CD4-positive, alpha-beta T cell treated with Interferon alpha-2 for 1 hour (primary cell): ENCODE data around the gene EN2.
A peak's percentile ranks its signal among the peaks of the same experiment; 100 is the strongest.

Source experiments
- DNase-seq, 2 donors: peaks; one replicate each; pipeline ENCODE4 v3.0.0-alpha.2; 2020 to 2022

The EN2 gene

GRCh38 chr7:155458111-155458877 lies at the start of gene EN2:
Gene EN2, plus strand, starts transcription at chr7:155458129. Its CDS starts 249 bp downstream, at chr7:155458378.
- no peak for DNase-seq

GRCh38 chr7:155408651-155409586 lies 49.0 kb upstream of the EN2 start:
- DNase-seq, result no peak

- DNase-seq, result no peak
Observed at GRCh38 chr7:155409980-155410379, 47.9 kb upstream of the EN2 start.

- DNase-seq, result no peak
Observed at GRCh38 chr7:155410431-155410830, 47.5 kb upstream of the EN2 start.

GRCh38 chr7:155411718-155412415 lies 46.1 kb upstream of the EN2 start:
- no peak for DNase-seq

GRCh38 chr7:155412416-155413253 lies 45.3 kb upstream of the EN2 start:
- peak; percentile 11 to 17 for DNase-seq

GRCh38 chr7:155414547-155415492 lies 43.1 kb upstream of the EN2 start:
- DNase-seq, result no peak

- DNase-seq, result no peak
Observed at GRCh38 chr7:155416646-155417380, 41.1 kb upstream of the EN2 start.

- no peak for DNase-seq
Observed at GRCh38 chr7:155418304-155418703, 39.6 kb upstream of the EN2 start.

GRCh38 chr7:155418941-155419755 lies 38.8 kb upstream of the EN2 start:
- DNase-seq, result no peak

- DNase-seq, result no peak
Observed at GRCh38 chr7:155420116-155420515, 37.8 kb upstream of the EN2 start.

GRCh38 chr7:155422151-155422550 lies 35.8 kb upstream of the EN2 start:
- DNase-seq, result no peak

- no peak for DNase-seq
Observed at GRCh38 chr7:155422599-155423336, 35.2 kb upstream of the EN2 start.

GRCh38 chr7:155423337-155424285 lies 34.3 kb upstream of the EN2 start:
- no peak for DNase-seq

GRCh38 chr7:155424301-155425010 lies 33.5 kb upstream of the EN2 start:
- DNase-seq, result no peak

GRCh38 chr7:155425011-155425340 lies 33.0 kb upstream of the EN2 start:
- DNase-seq, result no peak

- no peak for DNase-seq
Observed at GRCh38 chr7:155425887-155426286, 32.0 kb upstream of the EN2 start.
